Tibial nerve (tissue), 4 donors: ENCODE data around the gene VWC2. TPM values are rescaled to one million over a fixed set of nuclear protein-coding genes. Genes with fewer than 3 reads are reported as not detected.

ENCODE experiments used
- DNase-seq, 2 donors: peaks; one replicate each; pipeline ENCODE4 v3.0.0-alpha.2; 2019; ENCODE audit warnings: low spot score in 2 of 2
- H3K27ac ChIP-seq, 4 donors: fragments of 200-600 bp; sonication (generic) in 3 of 4; one replicate each; pipeline ENCODE4 v1.5.1; 2017 to 2019; ENCODE audit warnings: mild to moderate bottlenecking in 1 of 4
- H3K27me3 ChIP-seq, 2 donors: fragments of 200-600 bp; sonication (generic) in 1 of 2; one replicate each; pipeline versions ENCODE4 v1.5.1 to v1.6.0; 2017 to 2019
- H3K36me3 ChIP-seq, 3 donors: fragments of 200-600 bp; sonication (generic); one replicate each; pipeline ENCODE4 v1.5.1; 2018 to 2019
- H3K4me1 ChIP-seq, 4 donors: fragments of 200-600 bp; sonication (generic) in 3 of 4; one replicate each; pipeline ENCODE4 v1.5.1; 2017 to 2019
- H3K4me3 ChIP-seq, 4 donors: fragments of 200-600 bp; sonication (generic) in 3 of 4; one replicate each; pipeline ENCODE4 v1.5.1; 2017 to 2019; ENCODE audit warnings: mild to moderate bottlenecking in 1 of 4, moderate library complexity in 1 of 4
- H3K9me3 ChIP-seq, 4 donors: fragments of 200-600 bp; sonication (generic) in 3 of 4; one replicate each; pipeline ENCODE4 v1.5.1; 2017 to 2019
- CTCF ChIP-seq, 5 experiments: fragments of 200-600 bp in 3 of 5; fragments of 450-650 bp in 2 of 5; sonication (generic) in 3 of 5; IDR thresholded peaks; one replicate each; pipeline ENCODE4 v1.5.1; 2016 to 2019; ENCODE audit warnings: antibody characterized with exemption in 5 of 5, mild to moderate bottlenecking in 3 of 5, moderate library complexity in 2 of 5
- EP300 ChIP-seq, 2 donors: sonication (generic); formaldehyde crosslinking; IDR thresholded peaks; one replicate each; pipeline ENCODE4 v1.6.1; 2017; ENCODE audit warnings: antibody characterized with exemption in 2 of 2, mild to moderate bottlenecking in 1 of 2
- POLR2A ChIP-seq, 2 donors: fragments of 450-650 bp; IDR thresholded peaks; one replicate each; pipeline ENCODE4 v1.6.1; 2017; ENCODE audit warnings: antibody characterized with exemption in 2 of 2, mild to moderate bottlenecking in 2 of 2, moderate library complexity in 2 of 2
- WGBS, 2 donors: methylation state at CpG; one replicate each; pipeline ENCODE4 v1.1.5; 2018; 5-methylcytosine and 5-hydroxymethylcytosine counted together
- total RNA-seq, 4 donors: library from RNA; depleted of rRNA; stranded (reverse); fragments of >200 nt; gene quantifications; one replicate each; pipeline ENCODE4 v1.1.0, GENCODE V29; 2016

Gene VWC2
- total RNA-seq, 4 donors from 2014 or later = under 0.01 to 0.20 (median under 0.01) TPM

GRCh38 chr7:49771427-49772176 lies 1.8 kb upstream of the VWC2 start:
- H3K27ac ChIP-seq = no peak overlapping the region
- no peak overlapping the region for H3K4me3 ChIP-seq
- H3K27me3 ChIP-seq = peaks cover 0 to 40% of the 10 kb centered on the region in 2 donors
- H3K36me3 ChIP-seq = no peaks in the 10 kb centered on the region
- no peak for DNase-seq
- 92 to 95% methylated on average over 11 of the region's 11 CpGs for WGBS, 2 donors
- no peaks in the 10 kb centered on the region for H3K9me3 ChIP-seq
- no peak for TF ChIP-seq POLR2A (IDR thresholded peaks at IDR 0.05)
- no peak for TF ChIP-seq EP300 (IDR thresholded peaks at IDR 0.05)
- TF ChIP-seq CTCF (IDR thresholded peaks at IDR 0.05) = no peak
- peaks cover 0 to 36% (median 5%) of the 10 kb centered on the region in 4 donors for H3K4me1 ChIP-seq

- H3K27ac ChIP-seq = no peak overlapping the region
- 13% methylated on average over 11 of the region's 11 CpGs for WGBS, 2 donors
- TF ChIP-seq CTCF (IDR thresholded peaks at IDR 0.05) (no peak), POLR2A (IDR thresholded peaks at IDR 0.05) (no peak), EP300 (IDR thresholded peaks at IDR 0.05) (no peak)
- no peaks in the 10 kb centered on the region for H3K9me3 ChIP-seq
- H3K4me3 ChIP-seq = peak overlapping the region in 2 of 4 donors; percentile 23 to 54
- peaks cover 0 to 36% (median 5%) of the 10 kb centered on the region in 4 donors for H3K4me1 ChIP-seq
- DNase-seq = no peak
- H3K36me3 ChIP-seq = no peaks in the 10 kb centered on the region
- peaks cover 0 to 47% of the 10 kb centered on the region in 2 donors for H3K27me3 ChIP-seq
Measured at GRCh38 chr7:49772916-49773217, 571 bp upstream of the VWC2 start.

- TF ChIP-seq POLR2A (IDR thresholded peaks at IDR 0.05) (no peak), CTCF (IDR thresholded peaks at IDR 0.05) (no peak), EP300 (IDR thresholded peaks at IDR 0.05) (no peak)
- Histone ChIP-seq H3K4me3 (peak overlapping the region in 3 of 4 donors; percentile 8 to 54 (median 23)), H3K27ac (no peak overlapping the region), H3K9me3 (no peaks in the 10 kb centered on the region), H3K27me3 (peaks cover 0 to 47% of the 10 kb centered on the region in 2 donors), H3K36me3 (no peaks in the 10 kb centered on the region), H3K4me1 (peaks cover 0 to 36% (median 5%) of the 10 kb centered on the region in 4 donors)
- no peak for DNase-seq
- 2 to 3% methylated on average over 20 to 56 of the region's 56 CpGs for WGBS, 2 donors
Measured at GRCh38 chr7:49773936-49774458, 559 bp downstream of the VWC2 start.

GRCh38 chr7:49774459-49775064 lies 1.1 kb downstream of the VWC2 start:
- H3K27ac ChIP-seq = no peak overlapping the region
- no peak for DNase-seq
- peaks cover 0 to 47% of the 10 kb centered on the region in 2 donors for H3K27me3 ChIP-seq
- 0 to 4% methylated on average over 18 to 34 of the region's 36 CpGs for WGBS, 2 donors
- H3K36me3 ChIP-seq = no peaks in the 10 kb centered on the region
- H3K4me1 ChIP-seq = peaks cover 0 to 36% (median 5%) of the 10 kb centered on the region in 4 donors
- peak overlapping the region in 3 of 4 donors; percentile 8 to 54 (median 23) for H3K4me3 ChIP-seq
- no peak for TF ChIP-seq POLR2A (IDR thresholded peaks at IDR 0.05)
- H3K9me3 ChIP-seq = no peaks in the 10 kb centered on the region

- Histone ChIP-seq H3K27ac (no peak overlapping the region), H3K9me3 (no peaks in the 10 kb centered on the region), H3K4me1 (peaks cover 0 to 36% (median 5%) of the 10 kb centered on the region in 4 donors), H3K36me3 (no peaks in the 10 kb centered on the region), H3K4me3 (peak overlapping the region; percentile 8 to 54 (median 16)), H3K27me3 (peaks cover 0 to 47% of the 10 kb centered on the region in 2 donors)
- WGBS, 2 donors = 1 to 5% methylated on average over 13 to 51 of the region's 106 CpGs
- no peak for DNase-seq
- TF ChIP-seq EP300 (IDR thresholded peaks at IDR 0.05) = no peak
- TF ChIP-seq POLR2A (IDR thresholded peaks at IDR 0.05) = no peak
- no peak for TF ChIP-seq CTCF (IDR thresholded peaks at IDR 0.05)
Measured at GRCh38 chr7:49775065-49775948, 1.9 kb downstream of the VWC2 start.
